Activated CD4-positive, CD25-positive, alpha-beta regulatory T cell treated with anti-CD3 and anti-CD28 coated beads, Interleukin-2, amount 50 U/mL, for 16 hours (primary cell): ENCODE measurements around the gene C1orf159.
"Not testable (repeated sequence)": the region's sequence is repeated elsewhere in the genome, so short reads cannot be mapped to it uniquely, and the experiment has no call there.

ENCODE experiments used
- DNase-seq: peaks from one replicate; pipeline ENCODE4 v3.0.0-alpha.2; 2020; ENCODE audit warnings: low read depth, low spot score

The C1orf159 gene

GRCh38 chr1:1118011-1118875, 2.4 kb upstream of the C1orf159 start:
- DNase-seq: no peak

DNA sequence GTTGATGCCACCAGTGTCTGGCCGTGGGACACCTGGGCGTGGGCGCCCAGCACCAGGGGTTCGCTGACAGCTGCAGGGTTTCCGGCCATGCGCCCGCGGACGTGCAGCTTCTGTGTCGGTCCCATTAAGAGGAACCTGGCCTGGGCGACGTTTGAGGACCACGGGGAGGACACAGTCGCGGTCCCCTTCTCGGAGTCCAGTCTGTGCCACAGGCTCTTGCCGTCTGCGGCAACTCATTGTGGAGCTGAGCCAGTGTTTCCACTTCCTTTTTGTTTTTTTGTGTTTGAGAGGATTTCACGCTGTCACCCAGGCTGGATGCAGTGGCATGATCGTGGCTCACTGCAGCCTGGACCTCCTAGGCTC, 1.6 kb upstream of the C1orf159 start:
- DNase-seq: no peak

GRCh38 chr1:1116701-1117468, 996 bp upstream of the C1orf159 start:
- DNase-seq: no peak

DNA sequence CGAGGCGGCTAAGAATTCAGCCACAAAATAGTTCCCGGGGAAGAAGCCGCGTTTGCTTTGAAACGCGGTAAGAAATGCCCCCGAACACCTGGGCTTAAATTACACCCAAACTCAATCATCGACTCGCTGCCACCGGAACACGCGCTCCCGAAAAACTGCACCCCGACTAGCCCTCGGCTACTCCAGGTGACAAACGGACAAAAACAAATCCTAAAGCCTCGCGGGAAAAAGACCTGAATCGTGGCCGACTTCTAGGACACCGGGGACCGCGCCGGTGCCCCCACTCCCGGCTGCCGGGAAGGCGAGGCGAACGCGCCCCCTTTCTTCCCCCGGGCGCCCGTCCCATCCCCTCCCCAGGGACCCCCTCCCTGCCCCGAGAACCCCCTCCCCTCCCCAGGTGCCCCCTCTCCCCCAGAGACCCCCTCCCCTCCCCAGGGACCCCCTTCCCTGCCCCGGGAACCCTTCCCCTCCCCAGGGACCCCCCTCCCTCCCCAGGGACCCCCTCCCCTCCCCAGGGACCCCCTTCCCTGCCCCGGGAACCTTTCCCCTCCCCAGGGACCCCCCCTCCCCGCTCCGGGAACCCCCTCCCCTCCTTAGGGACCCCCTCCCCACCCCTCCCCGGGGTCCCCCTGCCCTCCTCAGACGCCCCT, 628 bp downstream of the C1orf159 start:
- no peak for DNase-seq

GRCh38 chr1:1114431-1114830, 1.5 kb downstream of the C1orf159 start:
- DNase-seq: no peak

DNA sequence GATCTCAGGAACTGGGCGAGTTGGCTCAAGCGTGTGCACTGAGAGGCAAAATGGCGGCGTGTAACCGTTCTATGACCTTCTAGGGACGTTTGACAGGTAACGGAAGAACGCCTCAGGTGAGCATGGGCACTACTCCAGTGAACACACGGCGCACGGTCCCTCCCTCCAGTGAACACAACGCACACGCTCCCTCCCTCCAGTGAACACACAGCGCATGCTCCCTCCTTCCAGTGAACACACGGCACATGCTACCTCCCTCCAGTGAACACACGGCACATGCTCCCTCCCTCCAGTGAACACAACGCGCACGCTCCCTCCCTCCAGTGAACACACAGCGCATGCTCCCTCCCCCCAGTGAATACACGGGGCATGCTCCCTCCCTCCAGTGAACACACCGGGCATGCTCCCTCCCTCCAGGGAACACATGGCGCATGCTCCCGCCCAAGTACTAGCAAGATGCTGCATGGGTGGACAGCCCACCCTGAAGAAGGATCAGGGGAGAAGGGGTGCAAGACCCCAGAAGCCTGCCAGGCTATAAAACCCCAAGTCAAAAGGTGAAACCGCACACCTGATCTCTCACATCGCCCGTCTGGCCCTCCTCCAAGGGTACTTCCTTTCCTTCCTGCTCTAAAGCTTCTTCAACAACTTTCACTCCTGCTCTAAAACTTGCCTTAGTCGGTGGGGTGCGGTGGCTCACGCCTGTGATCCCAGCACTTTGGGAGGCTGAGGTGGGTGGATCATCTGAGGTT, 3.5 kb downstream of the C1orf159 start:
- DNase-seq: no peak

DNA sequence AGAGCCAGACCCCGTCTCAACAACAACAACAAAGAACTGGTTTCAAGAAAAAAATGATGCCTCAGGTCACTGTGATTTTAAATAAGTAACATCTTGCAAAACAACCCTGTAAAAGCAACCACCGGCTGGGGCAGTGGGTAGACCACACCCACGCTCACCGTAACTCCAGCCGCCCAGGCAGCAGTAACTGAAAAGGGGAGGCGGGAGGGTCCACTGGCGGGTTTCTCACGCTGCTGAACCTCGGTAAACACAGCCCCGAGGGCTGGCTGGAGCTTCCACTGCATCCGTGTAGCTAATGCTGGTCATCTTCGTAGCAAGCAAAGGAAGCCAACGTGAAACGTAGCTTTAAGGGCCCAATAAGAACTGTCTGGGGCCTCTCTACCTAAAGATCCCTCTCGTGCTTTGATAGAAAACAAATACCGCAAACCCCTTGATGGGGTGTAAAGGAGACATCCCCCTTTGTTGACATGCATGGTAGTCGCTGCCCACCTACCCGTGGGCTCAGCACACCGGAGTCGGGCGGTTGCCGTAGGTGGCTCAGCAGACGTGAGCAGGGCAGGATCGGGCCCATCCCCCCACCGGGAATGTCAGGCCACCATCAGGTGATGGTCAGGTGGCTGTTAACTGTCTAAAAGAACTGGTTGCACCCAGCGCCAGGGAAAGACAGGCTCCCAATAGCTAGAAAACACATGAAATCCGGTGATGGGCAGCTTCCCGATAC, 4.2 kb downstream of the C1orf159 start:
- no peak for DNase-seq

- DNase-seq: no peak
Measured at GRCh38 chr1:1110561-1110971, 5.3 kb downstream of the C1orf159 start.

- DNase-seq: no peak
Measured at GRCh38 chr1:1109743-1110142, 6.1 kb downstream of the C1orf159 start.

- DNase-seq: no peak
Measured at GRCh38 chr1:1106510-1107221, 9.2 kb downstream of the C1orf159 start.

DNA sequence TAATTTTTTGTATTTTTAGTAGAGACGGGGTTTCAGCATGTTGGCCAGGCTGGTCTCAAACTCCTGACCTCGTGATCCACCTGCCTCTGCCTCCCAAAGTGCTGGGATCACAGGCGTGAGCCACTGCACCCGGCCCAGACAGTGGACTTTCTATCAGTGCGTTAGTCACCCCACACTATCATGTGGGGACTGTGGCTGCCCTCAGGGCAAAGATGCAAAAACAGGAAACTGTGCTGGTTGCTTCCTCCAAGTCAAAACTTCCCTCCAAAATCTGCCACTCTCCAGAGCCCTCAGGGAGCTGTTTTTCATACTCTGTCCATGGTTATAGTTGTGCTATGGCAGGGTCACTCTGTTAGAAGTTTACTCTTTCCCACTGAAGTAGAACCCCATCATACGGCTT, 11.7 kb downstream of the C1orf159 start:
- DNase-seq: not testable (repeated sequence)

DNA sequence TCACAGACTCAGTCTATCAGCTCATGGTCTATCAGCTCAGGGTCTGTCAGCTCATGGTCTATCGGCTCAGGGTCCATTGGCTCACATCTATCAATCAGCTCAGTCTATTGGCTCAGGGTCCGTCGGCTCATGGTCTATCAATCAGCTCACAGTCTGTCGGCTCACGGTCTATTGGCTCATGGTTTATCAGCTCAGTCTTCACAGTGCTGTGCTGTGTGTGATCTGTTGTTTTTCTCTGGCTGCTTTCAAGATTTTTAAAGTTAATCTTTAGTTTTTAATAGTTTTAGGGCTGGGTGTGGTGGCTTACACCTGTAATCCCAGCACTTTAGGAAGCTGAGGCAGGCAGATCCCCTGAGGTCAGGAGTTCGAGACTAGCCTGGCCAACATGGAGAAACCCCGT, 14.4 kb downstream of the C1orf159 start:
- no peak for DNase-seq

DNA sequence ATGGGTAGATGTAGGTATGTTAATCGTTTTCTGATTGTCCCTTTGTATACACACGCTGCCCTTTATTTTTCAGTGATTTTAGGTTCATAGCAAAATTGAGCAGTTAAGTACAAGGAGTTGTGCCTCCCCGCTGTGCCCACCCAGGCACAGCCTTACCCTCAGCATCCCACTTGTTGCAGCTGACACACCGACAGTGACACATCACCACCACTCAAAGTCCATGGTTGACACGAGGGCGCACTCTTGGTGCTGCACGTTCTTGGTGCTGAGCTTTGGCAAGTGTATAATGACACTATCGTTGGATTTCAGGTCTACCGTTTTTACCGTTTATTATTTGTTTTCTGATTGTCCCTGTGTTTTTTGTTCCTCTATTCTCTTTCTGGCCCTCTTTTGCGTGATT, 15.6 kb downstream of the C1orf159 start:
- no peak for DNase-seq

DNA sequence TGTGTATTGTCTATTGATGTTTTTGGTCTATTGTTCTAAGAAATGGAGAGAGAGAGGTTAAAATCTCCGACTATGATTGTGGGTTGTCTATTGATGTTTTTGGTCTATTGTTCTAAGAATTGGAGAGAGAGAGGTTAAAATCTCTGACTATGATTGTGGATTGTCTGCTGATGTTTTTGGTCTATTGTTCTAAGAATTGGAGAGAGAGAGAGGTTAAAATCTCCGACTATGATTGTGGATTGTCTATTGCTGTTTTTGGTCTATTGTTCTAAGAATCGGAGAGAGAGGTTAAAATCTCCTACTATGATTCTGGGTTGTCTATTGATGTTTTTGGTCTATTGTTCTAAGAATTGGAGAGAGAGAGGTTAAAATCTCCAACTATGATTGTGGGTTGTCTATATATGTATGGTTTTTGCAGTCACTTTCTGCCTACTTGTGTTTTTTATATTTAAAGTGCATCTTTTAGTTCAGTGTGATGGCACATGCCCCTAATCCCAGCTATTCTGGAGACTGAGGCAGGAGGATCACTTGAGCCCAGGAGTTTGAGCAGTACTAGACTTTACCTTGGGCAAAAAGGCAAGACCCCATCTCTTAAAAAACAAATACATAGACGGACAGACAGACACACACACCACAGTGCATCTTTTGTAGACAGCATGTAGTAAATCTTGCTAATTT, 16.2 kb downstream of the C1orf159 start:
- DNase-seq: no peak

DNA sequence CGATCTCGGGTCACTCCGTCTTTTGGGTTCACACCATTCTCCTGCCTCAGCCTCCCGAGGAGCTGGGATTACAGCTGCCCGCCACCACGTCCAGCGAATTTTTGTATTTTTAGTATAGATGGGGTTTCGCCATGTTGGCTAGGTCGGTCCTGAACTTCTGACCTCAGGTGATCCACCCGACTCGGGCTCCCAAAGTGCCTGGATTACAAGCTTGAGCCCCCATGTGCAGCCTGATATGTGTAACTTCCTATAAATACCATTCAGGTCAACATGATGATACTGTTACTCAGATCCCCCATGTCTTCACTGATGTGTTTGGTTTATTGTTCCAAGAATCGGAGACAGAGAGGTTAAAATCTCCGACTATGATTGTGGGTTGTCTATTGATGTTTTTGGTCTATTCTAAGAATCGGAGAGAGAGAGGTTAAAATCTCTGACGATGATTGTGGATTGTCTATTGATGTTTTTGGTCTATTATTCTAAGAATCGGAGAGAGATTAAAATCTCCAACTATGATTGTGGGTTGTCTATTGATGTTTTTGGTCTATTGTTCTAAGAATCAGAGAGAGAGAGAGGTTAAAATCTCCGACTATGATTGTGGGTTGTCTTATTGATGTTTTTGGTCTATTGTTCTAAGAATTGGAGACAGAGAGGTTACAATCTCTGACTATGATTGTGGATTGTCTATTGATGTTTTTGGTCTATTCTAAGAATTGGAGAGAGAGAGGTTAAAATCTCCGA, 17.0 kb downstream of the C1orf159 start:
- DNase-seq: no peak

GRCh38 chr1:1096136-1096535, 19.8 kb downstream of the C1orf159 start:
- DNase-seq: not testable (repeated sequence)

GRCh38 chr1:1094981-1095380, 20.9 kb downstream of the C1orf159 start:
- no peak for DNase-seq

GRCh38 chr1:1093610-1093943, 22.3 kb downstream of the C1orf159 start:
- DNase-seq: no peak

DNA sequence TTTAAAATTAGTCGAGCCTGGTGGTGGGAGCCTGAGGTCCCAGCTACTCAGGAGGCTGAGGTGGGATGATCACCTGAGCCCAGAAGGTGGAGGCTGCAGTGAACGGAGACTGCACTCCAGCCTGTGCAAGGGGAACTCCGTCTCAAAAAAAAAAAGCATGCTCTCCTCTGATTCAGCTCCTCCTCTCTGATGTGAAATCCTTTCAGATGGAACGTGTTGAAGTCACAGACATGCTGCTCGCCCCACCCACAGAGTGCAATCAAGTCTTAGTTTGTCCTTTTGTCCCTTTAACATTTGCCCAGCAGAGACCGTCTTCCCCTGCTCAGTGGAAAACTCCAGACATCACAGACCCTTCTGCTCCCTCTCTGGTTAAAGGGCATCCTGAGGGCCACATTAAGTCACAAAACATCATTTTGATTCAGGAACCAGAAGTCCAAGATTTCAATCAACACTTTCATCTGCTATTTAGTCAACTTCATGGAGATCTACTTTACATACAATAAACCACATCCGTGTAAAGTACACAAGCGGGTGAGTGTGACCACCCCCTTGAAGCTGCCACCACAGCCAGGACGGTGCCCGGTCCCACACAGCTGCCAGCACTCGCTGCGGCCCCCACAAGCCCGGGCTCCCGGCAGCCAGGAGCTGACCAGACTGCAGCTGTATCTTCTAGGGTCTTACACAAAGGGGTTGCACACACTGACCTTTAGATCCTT, 22.8 kb downstream of the C1orf159 start:
- no peak for DNase-seq
